ENCODE data around the gene FBXO24. TPM values are rescaled to one million over a fixed set of nuclear protein-coding genes. Genes with fewer than 3 reads are reported as not detected.
A peak's percentile ranks its signal among the peaks of the same experiment; 100 is the strongest.
"Not testable (repeated sequence)": the region's sequence is repeated elsewhere in the genome, so short reads cannot be mapped to it uniquely, and the experiment has no call there.

The FBXO24 gene
- total and polyA plus RNA-seq, 7 experiments from 2014 or later, result 0.75 to 3.1 (median 2.0) TPM

DNA sequence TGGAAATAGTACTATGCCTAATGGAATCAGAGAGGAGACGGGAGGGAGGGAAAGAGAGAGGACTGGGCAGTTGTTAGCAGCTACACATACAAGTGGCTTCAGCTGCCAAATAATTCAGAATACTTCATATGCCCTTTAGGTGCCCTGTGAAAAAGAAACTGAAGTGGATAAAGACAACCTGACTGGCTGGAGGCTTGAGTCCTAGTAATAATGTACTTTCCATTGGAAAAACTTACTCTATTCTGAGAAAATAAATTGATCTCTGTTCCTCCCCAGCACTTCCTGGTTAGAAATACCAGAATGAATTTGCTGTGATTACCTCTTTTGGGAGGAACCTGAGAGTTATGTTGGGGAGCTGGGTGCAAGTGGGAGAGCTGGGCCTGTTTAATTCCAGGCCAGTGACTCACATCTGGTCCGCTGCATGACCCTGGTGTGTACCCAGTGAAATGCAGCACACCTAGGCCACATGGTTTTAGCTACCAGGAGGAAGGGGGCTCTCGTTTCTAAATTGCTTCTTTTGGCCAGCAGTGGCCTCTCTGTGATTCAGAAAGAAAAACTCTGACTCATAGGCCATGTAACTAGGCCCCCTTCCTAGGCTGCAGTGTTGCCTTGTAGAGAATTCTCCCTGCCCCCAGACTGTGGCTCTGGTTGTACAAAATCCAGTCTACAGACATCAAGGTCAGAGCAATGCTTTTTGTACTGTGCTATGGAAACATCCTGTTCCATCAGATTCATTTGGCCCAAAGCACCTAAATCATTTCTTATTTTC is 40.6 kb upstream of the FBXO24 start:
- Histone ChIP-seq H3K9me3 (ENCODE audit: control insufficient read depth in 2 of 3, low read length in 3 of 3) (no peaks in the 10 kb centered on the region), H3K27ac (ENCODE audit: low read depth, low read length) (peak overlapping the region; percentile 56), H3K36me3 (ENCODE audit: control insufficient read depth in 2 of 3, insufficient read depth in 3 of 3, low read length in 3 of 3) (peaks cover 0 to 8% (median 0%) of the 10 kb centered on the region in 3 experiments), H3K27me3 (ENCODE audit: control insufficient read depth in 2 of 2, insufficient read depth in 2 of 2, low read length in 2 of 2) (no peaks in the 10 kb centered on the region), H3K4me3 (ENCODE audit: low read length) (peak overlapping the region; percentile 7), H3K4me1 (ENCODE audit: control insufficient read depth in 2 of 2, insufficient read depth in 2 of 2, low read length in 2 of 2) (peaks cover 69 to 91% of the 10 kb centered on the region in 2 donors)
- Mint-ChIP-seq H3K9me3 (no peaks in the 10 kb centered on the region), H3K27ac (peak overlapping the region; percentile 77 to 95 (median 88)), H3K36me3 (peaks cover 3 to 19% (median 15%) of the 10 kb centered on the region in 5 donors), H3K27me3 (no peaks in the 10 kb centered on the region), H3K4me3 (peak overlapping the region; percentile 45 to 82 (median 68)), H3K4me1 (peaks cover 74 to 100% (median 92%) of the 10 kb centered on the region in 7 donors)
- ATAC-seq (peak; percentile 55), DNase-seq (peak in 2 of 9 donors; percentile 34 to 60)
- ChIA-PET POLR2A (interaction anchor here (0.6 to 2.4 kb wide), 11 partner anchors 9 to 466 kb away, joined by 3 to 17 read pairs (median 4); partner anchors contain the start of genes MEPCE and ZCWPW1), CTCF (interaction anchor here (1.1 to 5.4 kb wide), 4 partner anchors 11 to 76 kb away, joined by 3 to 33 read pairs (median 4); no protein-coding TSS in a partner anchor)
- intact Hi-C loops (cut with micrococcal nuclease), result loop anchor here in 1 of 2 donors (1.0 to 2.0 kb wide), 2 partner anchors 14 to 67 kb away; partner anchors contain the start of gene TSC22D4

DNA sequence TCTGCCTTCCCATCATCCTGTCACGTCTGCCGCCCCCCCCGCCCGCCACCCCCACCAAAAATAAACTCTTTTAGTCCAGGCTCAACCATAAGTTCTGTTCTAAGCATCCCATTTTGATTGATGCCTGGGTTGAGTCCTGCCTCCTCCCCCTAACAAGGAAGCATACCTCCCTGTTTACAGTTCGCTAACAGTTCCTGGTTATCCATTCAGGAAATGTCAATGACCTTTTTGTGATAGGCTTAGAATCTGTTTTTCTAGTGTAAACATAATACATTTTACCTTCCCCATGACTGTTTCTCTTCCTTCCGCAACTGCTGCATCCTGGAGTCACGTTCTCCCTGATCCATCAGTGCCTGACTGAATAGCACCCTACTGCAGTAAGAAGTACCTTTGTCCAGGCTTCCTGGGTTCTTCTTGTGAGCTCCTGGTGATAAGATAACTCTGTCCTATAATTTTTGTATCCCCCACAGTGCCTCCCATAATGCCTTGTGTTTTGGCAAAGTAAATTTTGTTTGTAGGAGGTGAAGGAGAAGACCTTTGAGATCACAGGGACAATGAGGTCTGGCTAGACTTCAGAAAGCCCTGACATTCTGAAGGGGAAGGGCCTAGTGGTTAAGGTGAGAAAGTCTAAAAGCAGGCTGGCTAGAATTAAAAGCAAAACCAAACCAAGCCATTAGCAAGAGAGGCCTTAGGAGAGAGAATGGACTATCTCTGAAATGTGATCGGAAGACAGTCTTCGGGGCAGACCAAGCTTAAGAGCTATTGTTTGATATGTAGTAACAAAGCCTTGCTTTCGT is 39.8 kb upstream of the FBXO24 start:
- peak overlapping the region; percentile 77 to 95 (median 88) for H3K27ac Mint-ChIP-seq
- DNase-seq, result no peak
- ChIA-PET CTCF (interaction anchor here (0.9 to 5.5 kb wide), 5 partner anchors 13 to 64 kb away, joined by 4 to 26 read pairs (median 5); no protein-coding TSS in a partner anchor), POLR2A (interaction anchor here (0.6 to 1.9 kb wide), 5 partner anchors 10 to 467 kb away, joined by 3 to 5 read pairs (median 4); partner anchors contain the start of genes MEPCE and ZCWPW1)
- H3K4me1 Mint-ChIP-seq, result peaks cover 73 to 95% (median 88%) of the 10 kb centered on the region in 7 donors
- peaks cover 3 to 20% (median 15%) of the 10 kb centered on the region in 5 donors for H3K36me3 Mint-ChIP-seq
- ATAC-seq, result peak; percentile 74
- H3K27me3 ChIP-seq (ENCODE audit: control insufficient read depth in 2 of 2, insufficient read depth in 2 of 2, low read length in 2 of 2), result no peaks in the 10 kb centered on the region
- peak overlapping the region; percentile 56 for H3K27ac ChIP-seq (ENCODE audit: low read depth, low read length)
- peaks cover 0 to 8% (median 0%) of the 10 kb centered on the region in 3 experiments for H3K36me3 ChIP-seq (ENCODE audit: control insufficient read depth in 2 of 3, insufficient read depth in 3 of 3, low read length in 3 of 3)
- intact Hi-C loops (cut with micrococcal nuclease), result loop anchor here in 1 of 2 donors (2.0 kb wide), 1 partner anchor 68 kb away; the partner anchor contains the start of gene TSC22D4
- peak overlapping the region; percentile 7 for H3K4me3 ChIP-seq (ENCODE audit: low read length)
- H3K9me3 ChIP-seq (ENCODE audit: control insufficient read depth in 2 of 3, low read length in 3 of 3), result no peaks in the 10 kb centered on the region
- peak overlapping the region; percentile 64 to 82 (median 68) for H3K4me3 Mint-ChIP-seq
- H3K27me3 Mint-ChIP-seq, result no peaks in the 10 kb centered on the region
- H3K4me1 ChIP-seq (ENCODE audit: control insufficient read depth in 2 of 2, insufficient read depth in 2 of 2, low read length in 2 of 2), result peaks cover 63 to 85% of the 10 kb centered on the region in 2 donors
- no peaks in the 10 kb centered on the region for H3K9me3 Mint-ChIP-seq

DNA sequence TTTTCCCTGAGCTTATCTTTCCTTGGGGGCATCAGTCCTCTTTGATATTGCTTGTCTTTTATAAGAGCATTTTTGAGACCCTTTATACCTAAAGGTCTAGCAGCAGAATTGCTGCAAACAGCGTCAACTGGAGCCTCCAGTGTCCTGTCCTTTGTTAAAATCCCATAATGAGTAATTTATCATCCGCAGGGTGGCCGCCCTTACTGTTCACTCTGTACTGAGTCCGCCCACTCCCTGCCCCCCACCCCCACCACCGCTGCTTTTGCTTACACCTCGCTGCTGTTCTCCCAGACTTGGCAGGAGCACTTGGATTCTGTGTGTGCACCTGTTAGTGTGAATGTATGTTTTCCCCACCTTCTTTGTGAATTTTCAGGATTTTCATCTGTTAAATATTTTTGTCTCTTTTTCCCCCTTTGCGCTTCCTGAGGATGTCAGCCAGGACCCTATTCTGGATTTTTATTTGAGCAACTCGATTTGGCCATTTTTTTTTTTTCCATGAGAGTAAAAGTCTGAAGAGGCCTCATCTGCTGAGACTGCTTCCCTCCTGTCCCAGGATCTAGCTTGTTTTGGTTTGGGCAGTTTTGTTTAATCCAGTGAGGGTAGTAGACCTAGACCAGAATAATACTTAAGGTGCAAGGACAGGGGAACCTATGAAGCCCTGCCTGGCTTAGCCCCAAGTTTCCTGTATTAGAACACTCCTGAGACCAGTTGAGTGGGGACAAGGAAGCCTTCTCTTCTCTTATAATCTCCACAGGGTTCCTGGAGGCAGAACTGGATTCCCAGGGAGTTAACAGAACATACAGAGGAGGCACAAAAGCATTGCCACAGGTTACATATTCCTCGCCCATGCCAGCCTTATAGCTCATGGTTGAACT is 39.0 kb upstream of the FBXO24 start:
- peak overlapping the region; percentile 7 for H3K4me3 ChIP-seq (ENCODE audit: low read length)
- H3K27me3 ChIP-seq (ENCODE audit: control insufficient read depth in 2 of 2, insufficient read depth in 2 of 2, low read length in 2 of 2), result no peaks in the 10 kb centered on the region
- ChIA-PET POLR2A (interaction anchor here (1.0 to 4.0 kb wide), 7 partner anchors 8 to 71 kb away, joined by 3 to 32 read pairs (median 5); partner anchors contain the start of genes AGFG2, FBXO24, LRCH4 and TSC22D4), CTCF (interaction anchor here (0.6 to 5.5 kb wide), 6 partner anchors 12 to 64 kb away, joined by 4 to 26 read pairs (median 5); no protein-coding TSS in a partner anchor)
- peaks cover 60 to 79% of the 10 kb centered on the region in 2 donors for H3K4me1 ChIP-seq (ENCODE audit: control insufficient read depth in 2 of 2, insufficient read depth in 2 of 2, low read length in 2 of 2)
- H3K27ac ChIP-seq (ENCODE audit: low read depth, low read length), result peak overlapping the region; percentile 56
- intact Hi-C loops (cut with micrococcal nuclease), result loop anchor here in 1 of 2 donors (2.0 kb wide), 1 partner anchor 68 kb away; the partner anchor contains the start of gene TSC22D4
- ATAC-seq, result no peak
- peaks cover under 1 to 12% (median 3%) of the 10 kb centered on the region in 3 experiments for H3K36me3 ChIP-seq (ENCODE audit: control insufficient read depth in 2 of 3, insufficient read depth in 3 of 3, low read length in 3 of 3)
- Mint-ChIP-seq H3K4me1 (peaks cover 66 to 87% (median 80%) of the 10 kb centered on the region in 7 donors), H3K4me3 (peak overlapping the region; percentile 64 to 82 (median 69)), H3K36me3 (peaks cover 3 to 20% (median 14%) of the 10 kb centered on the region in 5 donors), H3K27ac (peak overlapping the region; percentile 77 to 95 (median 89)), H3K27me3 (no peaks in the 10 kb centered on the region), H3K9me3 (no peaks in the 10 kb centered on the region)
- no peak for DNase-seq
- H3K9me3 ChIP-seq (ENCODE audit: control insufficient read depth in 2 of 3, low read length in 3 of 3), result no peaks in the 10 kb centered on the region

DNA sequence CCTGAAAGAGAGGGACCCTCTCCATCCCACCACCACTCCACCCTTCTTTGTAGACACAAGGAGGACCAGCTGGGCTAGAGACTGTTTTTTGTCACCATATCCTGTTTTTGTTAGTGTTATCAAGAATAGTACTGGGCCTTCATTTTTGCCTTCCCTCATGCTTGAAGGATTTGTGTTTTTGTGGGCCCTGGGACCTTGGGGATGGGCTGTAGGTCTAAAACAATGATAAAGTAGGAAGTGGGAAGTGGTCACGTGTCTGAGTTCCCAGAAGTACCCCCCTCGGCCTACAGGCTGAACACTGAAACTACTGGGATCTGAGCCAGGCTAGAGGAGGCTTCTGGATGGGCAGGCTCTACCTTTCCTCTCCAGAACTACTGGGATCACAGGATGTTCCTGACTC is 38.3 kb upstream of the FBXO24 start:
- DNase-seq, result no peak
- peaks cover 7 to 24% (median 19%) of the 10 kb centered on the region in 5 donors for H3K36me3 Mint-ChIP-seq
- H3K4me1 Mint-ChIP-seq, result peaks cover 62 to 84% (median 77%) of the 10 kb centered on the region in 7 donors
- Histone ChIP-seq H3K4me1 (ENCODE audit: control insufficient read depth in 2 of 2, insufficient read depth in 2 of 2, low read length in 2 of 2) (peaks cover 60 to 72% of the 10 kb centered on the region in 2 donors), H3K27me3 (ENCODE audit: control insufficient read depth in 2 of 2, insufficient read depth in 2 of 2, low read length in 2 of 2) (no peaks in the 10 kb centered on the region), H3K4me3 (ENCODE audit: low read length) (no peak overlapping the region), H3K36me3 (ENCODE audit: control insufficient read depth in 2 of 3, insufficient read depth in 3 of 3, low read length in 3 of 3) (peaks cover 6 to 19% (median 6%) of the 10 kb centered on the region in 3 experiments), H3K9me3 (ENCODE audit: control insufficient read depth in 2 of 3, low read length in 3 of 3) (no peaks in the 10 kb centered on the region), H3K27ac (ENCODE audit: low read depth, low read length) (peak overlapping the region; percentile 56)
- intact Hi-C loops (cut with micrococcal nuclease), result loop anchor here in 1 of 2 donors (2.0 kb wide), 1 partner anchor 69 kb away; the partner anchor contains the start of gene TSC22D4
- no peak for ATAC-seq
- ChIA-PET CTCF (interaction anchor here (0.6 to 5.5 kb wide), 5 partner anchors 11 to 157 kb away, joined by 3 to 26 read pairs (median 4); no protein-coding TSS in a partner anchor), POLR2A (interaction anchor here (1.0 to 4.0 kb wide), 8 partner anchors 9 to 72 kb away, joined by 3 to 32 read pairs (median 4); partner anchors contain the start of genes AGFG2, FBXO24, LRCH4 and TSC22D4)
- H3K27ac Mint-ChIP-seq, result peak overlapping the region; percentile 77 to 95 (median 89)
- no peaks in the 10 kb centered on the region for H3K27me3 Mint-ChIP-seq
- H3K4me3 Mint-ChIP-seq, result peak overlapping the region; percentile 50 to 82 (median 68)
- H3K9me3 Mint-ChIP-seq, result no peaks in the 10 kb centered on the region

DNA sequence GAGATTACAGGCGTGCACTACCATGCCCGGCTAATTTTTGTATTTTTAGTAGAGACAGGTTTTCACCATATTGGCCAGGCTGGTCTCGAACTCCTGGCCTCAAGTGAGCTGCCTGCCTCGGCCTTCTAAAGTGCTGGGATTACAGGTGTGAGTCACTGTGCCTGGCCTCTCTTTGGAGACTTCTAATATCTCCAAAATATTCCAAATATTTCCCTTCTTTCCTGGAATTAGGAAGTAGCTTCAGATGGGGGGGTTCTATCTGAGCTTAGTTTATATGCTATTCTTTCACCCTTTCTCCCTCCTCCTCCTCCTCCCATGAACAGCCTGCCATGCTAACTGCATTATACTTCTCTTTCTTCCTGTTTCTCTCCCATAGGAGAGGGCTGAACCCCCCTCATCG is 37.7 kb upstream of the FBXO24 start:
- DNase-seq; H3K9me3 Mint-ChIP-seq; H3K27me3 Mint-ChIP-seq; H3K9me3 ChIP-seq (ENCODE audit: control insufficient read depth in 2 of 3, low read length in 3 of 3); ATAC-seq; H3K27me3 ChIP-seq (ENCODE audit: control insufficient read depth in 2 of 2, insufficient read depth in 2 of 2, low read length in 2 of 2); H3K4me3 ChIP-seq (ENCODE audit: low read length); H3K27ac ChIP-seq (ENCODE audit: low read depth, low read length); intact Hi-C loops (cut with micrococcal nuclease): not testable (repeated sequence)
- peak overlapping the region; percentile 12 to 79 (median 49) for H3K4me3 Mint-ChIP-seq
- peaks cover 7 to 27% (median 23%) of the 10 kb centered on the region in 5 donors for H3K36me3 Mint-ChIP-seq
- Histone ChIP-seq H3K36me3 (ENCODE audit: control insufficient read depth in 2 of 3, insufficient read depth in 3 of 3, low read length in 3 of 3) (peaks cover 6 to 24% (median 10%) of the 10 kb centered on the region in 3 experiments), H3K4me1 (ENCODE audit: control insufficient read depth in 2 of 2, insufficient read depth in 2 of 2, low read length in 2 of 2) (peaks cover 59 to 68% of the 10 kb centered on the region in 2 donors)
- CTCF ChIA-PET, result interaction anchor here (0.9 to 5.5 kb wide), 5 partner anchors 11 to 156 kb away, joined by 3 to 26 read pairs (median 4); partner anchors contain the start of gene NYAP1
- peak overlapping the region in 8 of 9 donors; percentile 68 to 93 (median 88) for H3K27ac Mint-ChIP-seq
- POLR2A ChIA-PET, result interaction anchor here (0.8 to 4.0 kb wide), 10 partner anchors 10 to 119 kb away, joined by 3 to 32 read pairs (median 5); partner anchors contain the start of genes AGFG2, FBXO24, LRCH4 and MEPCE
- peaks cover 58 to 78% (median 75%) of the 10 kb centered on the region in 7 donors for H3K4me1 Mint-ChIP-seq
